ENCODE measurements around the gene RHCG. TPM values are rescaled to one million over a fixed set of nuclear protein-coding genes. Genes with fewer than 3 reads are reported as not detected.

RHCG gene
- total and polyA plus RNA-seq, 2 of the 13 experiments (the other 11 are each of a cell fraction or from before 2014, with no cell fraction given) = not detected

GRCh38 chr15:89489376-89489775 is 7.0 kb downstream of the RHCG start:
- intact Hi-C loops (cut with micrococcal nuclease; ENCODE audit: unreplicated experiment) = no loop called here
- DNase-seq (ENCODE audit: low spot score) (no peak), FAIRE-seq (no peak), ATAC-seq (no peak)
- Histone ChIP-seq H3K4me3 (replicated peaks in 1 of 3; ENCODE audit: insufficient read depth in 1 of 3, low read depth in 2 of 3, low read length in 3 of 3) (no peak overlapping the region), H2AFZ (ENCODE audit: low read length) (no peak overlapping the region), H3K36me3 (replicated peaks in 1 of 2; ENCODE audit: control insufficient read depth in 1 of 2, insufficient read depth in 2 of 2, low read length in 2 of 2) (no peaks in the 10 kb centered on the region), H3K9ac (ENCODE audit: insufficient read depth, low read depth, low read length) (no peak overlapping the region), H3K9me3 (ENCODE audit: low read length) (no peaks in the 10 kb centered on the region), H3K27ac (ENCODE audit: extremely low read length, insufficient read depth, low read length) (no peak overlapping the region), H4K20me1 (ENCODE audit: insufficient read depth, low read length) (no peaks in the 10 kb centered on the region), H3K4me1 (ENCODE audit: insufficient read depth, low read length) (no peaks in the 10 kb centered on the region), H3K79me2 (ENCODE audit: insufficient read depth, low read length) (no peaks in the 10 kb centered on the region), H3K4me2 (ENCODE audit: low read depth, low read length) (no peak overlapping the region), H3K27me3 (ENCODE audit: control insufficient read depth in 1 of 2, insufficient read depth in 2 of 2, low read length in 2 of 2) (peaks cover 8 to 44% of the 10 kb centered on the region in 2 experiments; a peak in 4 of 5 replicates)
- TF ChIP-seq SP2 (CRISPR knock-in tag; IDR thresholded peaks at IDR 0.05) (no peak), CREM (IDR thresholded peaks at IDR 0.05) (no peak), CREM (CRISPR knock-in tag; IDR thresholded peaks at IDR 0.05) (no peak), RARA (CRISPR knock-in tag; IDR thresholded peaks at IDR 0.05) (no peak), NR1H2 (CRISPR knock-in tag; IDR thresholded peaks at IDR 0.05; ENCODE audit: borderline replicate concordance, low read depth) (no peak), HOXA7 (CRISPR knock-in tag; IDR thresholded peaks at IDR 0.05) (no peak), ZNF446 (CRISPR knock-in tag; IDR thresholded peaks at IDR 0.05) (no peak)
- TF ChIP-seq, protein P1, sequence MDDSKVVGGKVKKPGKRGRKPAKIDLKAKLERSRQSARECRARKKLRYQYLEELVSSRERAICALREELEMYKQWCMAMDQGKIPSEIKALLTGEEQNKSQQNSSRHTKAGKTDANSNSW (CRISPR knock-in tag; IDR thresholded peaks at IDR 0.05; ENCODE audit: borderline replicate concordance) = no peak
- TF ChIP-seq, protein P2, sequence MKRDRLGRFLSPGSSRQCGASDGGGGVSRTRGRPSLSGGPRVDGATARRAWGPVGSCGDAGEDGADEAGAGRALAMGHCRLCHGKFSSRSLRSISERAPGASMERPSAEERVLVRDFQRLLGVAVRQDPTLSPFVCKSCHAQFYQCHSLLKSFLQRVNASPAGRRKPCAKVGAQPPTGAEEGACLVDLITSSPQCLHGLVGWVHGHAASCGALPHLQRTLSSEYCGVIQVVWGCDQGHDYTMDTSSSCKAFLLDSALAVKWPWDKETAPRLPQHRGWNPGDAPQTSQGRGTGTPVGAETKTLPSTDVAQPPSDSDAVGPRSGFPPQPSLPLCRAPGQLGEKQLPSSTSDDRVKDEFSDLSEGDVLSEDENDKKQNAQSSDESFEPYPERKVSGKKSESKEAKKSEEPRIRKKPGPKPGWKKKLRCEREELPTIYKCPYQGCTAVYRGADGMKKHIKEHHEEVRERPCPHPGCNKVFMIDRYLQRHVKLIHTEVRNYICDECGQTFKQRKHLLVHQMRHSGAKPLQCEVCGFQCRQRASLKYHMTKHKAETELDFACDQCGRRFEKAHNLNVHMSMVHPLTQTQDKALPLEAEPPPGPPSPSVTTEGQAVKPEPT (CRISPR knock-in tag; IDR thresholded peaks at IDR 0.05; ENCODE audit: low read depth) = no peak
- 8% methylated on average over 4 of the region's 4 CpGs for WGBS (ENCODE audit: low lambda C conversion rate)
- BruUV-seq (replicated peaks) = no TSS peak
- ChIA-PET CTCF (ENCODE audit: low intra/inter-chr PET ratio, low total read pairs) (no interaction called here), POLR2A (no interaction called here)
- in situ Hi-C loops (cut with HindIII; ENCODE audit: extremely low pct_ligation_motif_present, low pct_unique_long_range_greater_than_20kb) = no loop called here
